Right lobe of liver (tissue), 4 donors: Measurements from ENCODE around the gene NDUFA5.

Source experiments
- CTCF ChIP-seq, 4 donors: fragments of 200-600 bp in 3 of 4; fragments of 450-650 bp in 1 of 4; IDR thresholded peaks; one replicate each; pipeline versions ENCODE4 v1.5.1 to v1.8.0; 2016 to 2022; ENCODE audit warnings: antibody characterized with exemption in 4 of 4, mild to moderate bottlenecking in 2 of 4
- POLR2A ChIP-seq: fragments of 450-650 bp; IDR thresholded peaks from one replicate; pipeline ENCODE4 v1.6.1; 2017; ENCODE audit warnings: antibody characterized with exemption, mild to moderate bottlenecking
- donor health status: DM: no; HTN: no; CAD: no.
- donor health status: DM: no; HTN: no; CAD: no.
- donor health status: DM: no; HTN: yes; CAD: no.

GRCh38 chr7:123599766-123600165 lies 42.1 kb upstream of the NDUFA5 start:
- TF ChIP-seq POLR2A (no peak), CTCF (IDR thresholded peaks at IDR 0.05) (no peak)
